OCI-LY3 (cell line): ENCODE data around the gene NCMAP.
"Not testable (repeated sequence)": the region's sequence is repeated elsewhere in the genome, so short reads cannot be mapped to it uniquely, and the experiment has no call there.

Experiments
- CTCF ChIP-seq: fragments of 200-600, 300-600 bp; sonication (generic); IDR thresholded peaks from 2 replicates; pipeline ENCODE4 v1.5.1; 2014; ENCODE audit warnings: antibody characterized with exemption, low read length, low read depth
- EZH2phosphoT487 ChIP-seq: fragments of 200-600 bp; shearing (Covaris generic); IDR thresholded peaks from 2 replicates; pipeline ENCODE4 v1.6.1; 2018; ENCODE audit warnings: antibody characterized with exemption, mixed run types, low read depth

- not testable (repeated sequence) for TF ChIP-seq CTCF, EZH2phosphoT487
Observed at GRCh38 chr1:24520282-24520681, 35.6 kb upstream of the NCMAP start.
